Measurements from ENCODE around the gene PIAS1. TPM values are rescaled to one million over a fixed set of nuclear protein-coding genes. Genes with fewer than 3 reads are reported as not detected.

PIAS1 gene
- total RNA-seq, 1 experiment from 2014 or later = 29.7 TPM

GRCh38 chr15:68052431-68052830 is 1.7 kb upstream of the PIAS1 start (continued):
- TF ChIP-seq USF2 (CRISPR knock-in tag; IDR thresholded peaks at IDR 0.05) (no peak), JUN (CRISPR knock-in tag; IDR thresholded peaks at IDR 0.05) (no peak), ERG (CRISPR knock-in tag; IDR thresholded peaks at IDR 0.05) (no peak), NR3C1 (CRISPR knock-in tag; conservative IDR thresholded peaks at IDR 0.05; ENCODE audit: low read depth) (no peak), USF1 (CRISPR knock-in tag; IDR thresholded peaks at IDR 0.05) (no peak), ZNF396 (CRISPR knock-in tag; IDR thresholded peaks at IDR 0.05; ENCODE audit: borderline replicate concordance) (no peak), ZNF425 (CRISPR knock-in tag; conservative IDR thresholded peaks at IDR 0.05) (no peak), CTCF (IDR thresholded peaks at IDR 0.05) (no peak), ESRRA (CRISPR knock-in tag; IDR thresholded peaks at IDR 0.05; ENCODE audit: borderline replicate concordance) (no peak), ZSCAN18 (CRISPR knock-in tag; IDR thresholded peaks at IDR 0.05) (no peak), ATF3 (CRISPR knock-in tag; conservative IDR thresholded peaks at IDR 0.05) (no peak), STAT6 (CRISPR knock-in tag; conservative IDR thresholded peaks at IDR 0.05; ENCODE audit: low read depth) (no peak)

- DNase-seq (ENCODE audit: low spot score) (no peak), ATAC-seq (no peak)
- ChIA-PET CTCF (no interaction called here), POLR2A (interaction anchor here (2.0 kb wide), 1 partner anchor 138 kb away, joined by 6 read pairs; no protein-coding TSS in a partner anchor)
- H3K4me1 Mint-ChIP-seq = peaks cover 43% of the 10 kb centered on the region
- H3K27me3 Mint-ChIP-seq (ENCODE audit: low read depth) = peaks cover 7% of the 10 kb centered on the region
- H3K27ac Mint-ChIP-seq = no peak overlapping the region
- no peaks in the 10 kb centered on the region for H3K36me3 Mint-ChIP-seq
- TF ChIP-seq ATF6 (CRISPR knock-in tag; IDR thresholded peaks at IDR 0.05) (no peak), USF2 (CRISPR knock-in tag; IDR thresholded peaks at IDR 0.05) (no peak), MAX (CRISPR knock-in tag; IDR thresholded peaks at IDR 0.05) (no peak), GTF2I (CRISPR knock-in tag; conservative IDR thresholded peaks at IDR 0.05) (no peak), CREM (CRISPR knock-in tag; IDR thresholded peaks at IDR 0.05) (no peak)
- no peaks in the 10 kb centered on the region for H3K9me3 Mint-ChIP-seq
- H3K4me3 Mint-ChIP-seq = peak overlapping the region; percentile 93
Measured at GRCh38 chr15:68053001-68053400, 1.1 kb upstream of the PIAS1 start.

All from WTC11 (cell line).